Mesangial cell (primary cell): ENCODE results near the gene GPR161. TPM values are rescaled to one million over a fixed set of nuclear protein-coding genes. Genes with fewer than 3 reads are reported as not detected.

ENCODE experiments used
- total RNA-seq: library from RNA; depleted of rRNA; stranded (reverse); fragments of >200 nt; gene quantifications from 2 replicates; pipeline ENCODE4 v1.2.3, GENCODE V29; 2015

The GPR161 gene
- total RNA-seq: 15.6 and 17.1 TPM in 2 replicates

DNA sequence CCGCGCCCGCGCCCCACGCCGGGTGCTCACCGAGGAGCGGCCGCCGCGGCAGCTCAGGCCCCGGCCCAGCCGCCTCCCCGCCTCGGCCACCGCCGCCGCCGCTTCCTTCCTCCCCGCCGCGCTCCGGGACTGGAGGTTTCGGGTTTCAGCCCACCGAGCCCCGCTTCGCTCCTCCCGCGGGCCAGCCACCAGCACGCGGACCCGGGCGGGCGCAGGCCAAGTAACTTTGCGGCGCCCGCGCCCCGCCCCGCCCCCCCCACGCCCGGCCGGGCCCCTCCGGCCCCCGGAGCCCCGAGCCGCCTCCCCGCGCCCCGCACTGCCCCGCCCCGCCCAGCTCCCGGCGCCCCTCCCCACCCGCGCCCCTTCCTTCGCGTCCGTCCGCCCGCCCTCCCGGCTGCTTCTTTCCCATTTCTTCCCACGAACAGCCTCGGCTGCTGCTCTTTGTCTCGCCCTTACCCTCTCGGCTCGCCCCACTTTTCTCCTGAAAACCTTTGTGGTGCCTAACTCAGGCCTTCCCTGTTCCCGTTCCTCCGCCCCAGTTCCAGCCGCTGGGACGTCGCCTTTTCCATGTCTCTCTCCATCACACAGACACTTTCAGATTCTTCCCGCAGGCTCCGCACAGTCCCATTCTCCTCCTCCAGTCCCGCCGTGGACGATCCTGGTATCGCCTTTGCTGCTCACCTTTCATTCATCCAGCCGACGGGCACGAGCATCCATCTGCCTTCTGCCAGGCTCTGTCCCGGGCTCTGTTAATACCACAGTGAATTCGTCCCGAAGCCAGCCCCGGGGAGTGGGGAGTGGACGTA, at the start of gene GPR161:
Gene GPR161, minus strand, starts transcription at position 222 of the 806 bp plus-strand sequence. CDS start 32,080 bp downstream, outside the sequence.

DNA sequence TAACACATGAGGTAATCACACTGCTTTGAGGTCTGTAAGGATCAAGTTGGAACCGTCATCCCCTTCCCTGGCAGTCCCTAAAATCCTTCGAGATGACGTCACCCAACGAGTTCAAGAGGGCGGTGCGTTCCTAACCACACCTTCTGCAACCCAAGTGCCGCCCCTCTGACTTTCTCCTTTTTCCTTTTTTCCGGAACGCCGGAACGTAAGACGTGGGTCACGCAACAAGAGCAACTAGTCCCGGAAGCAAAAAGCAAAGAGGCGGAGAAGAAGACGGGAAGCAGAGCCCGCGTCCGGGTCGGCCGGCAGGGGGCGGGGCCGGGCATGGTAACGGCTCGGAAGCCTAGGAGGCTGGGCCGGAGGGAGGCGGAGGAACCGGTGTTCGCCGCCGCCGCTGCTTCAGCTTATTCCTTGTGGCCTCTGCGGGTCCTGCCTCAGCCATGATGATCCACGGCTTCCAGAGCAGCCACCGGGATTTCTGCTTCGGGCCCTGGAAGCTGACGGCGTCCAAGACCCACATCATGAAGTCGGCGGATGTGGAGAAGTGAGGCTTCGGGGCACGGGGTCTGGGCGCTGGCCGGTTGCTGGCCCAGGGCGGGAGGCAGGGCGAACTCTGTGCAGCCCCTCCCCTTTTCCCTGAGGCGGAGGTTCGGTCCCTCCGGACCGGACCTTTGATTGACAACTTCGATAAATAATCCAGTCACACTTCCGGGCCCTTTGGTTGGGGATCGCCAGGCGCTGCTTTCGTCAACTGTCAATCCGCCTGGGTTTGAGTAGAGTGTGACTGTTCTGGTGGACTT, 42.1 kb upstream of the GPR161 start, which contains the start of gene TIPRL:
Gene TIPRL, plus strand, starts transcription at position 325 of the 800 bp plus-strand sequence. Its CDS starts 116 bp downstream, at position 441.

Other genes starting within 250 kb of the GPR161 start
- gene ADCY10, start 222.8 kb downstream of the GPR161 start, total RNA-seq: under 0.01 TPM in 1 of 2 replicates, not detected in the other
- 25.3 and 34.2 TPM in 2 replicates for gene DCAF6, start 200.2 kb downstream of the GPR161 start, total RNA-seq
- gene MPC2, start 199.9 kb downstream of the GPR161 start, total RNA-seq: 21.5 and 28.6 TPM in 2 replicates
- gene TIPRL, start 42.0 kb upstream of the GPR161 start, total RNA-seq: 13.8 and 15.6 TPM in 2 replicates
- gene SFT2D2, start 89.1 kb upstream of the GPR161 start, total RNA-seq: 35.2 and 42.0 TPM in 2 replicates
- 0.76 and 0.98 TPM in 2 replicates for gene TBX19, start 143.9 kb upstream of the GPR161 start, total RNA-seq